ENCODE results near the gene C12orf43.

C12orf43 gene

GRCh38 chr12:120978296-120979219 is 37.7 kb downstream of the C12orf43 start, which contains the start of gene HNF1A:
Gene HNF1A (plus strand): TSS chr12:120978543. CDS start chr12:120978769, 226 bp downstream.
- DNase-seq (ENCODE audit: low spot score) = no peak

GRCh38 chr12:120977531-120978295 is 38.6 kb downstream of the C12orf43 start:
- no peak for DNase-seq (ENCODE audit: low spot score)

- DNase-seq (ENCODE audit: low spot score) = no peak
These were observed 43.3 kb downstream of the C12orf43 start for GRCh38 chr12:120972870-120973543.

GRCh38 chr12:120971299-120972180 is 44.7 kb downstream of the C12orf43 start:
- peak; percentile 57 for DNase-seq (ENCODE audit: low spot score)

- DNase-seq (ENCODE audit: low spot score) = no peak
These were observed 46.0 kb downstream of the C12orf43 start for GRCh38 chr12:120970310-120970709.

GRCh38 chr12:120965534-120966091 is 50.7 kb downstream of the C12orf43 start:
- DNase-seq (ENCODE audit: low spot score) = no peak

GRCh38 chr12:120964298-120964697 is 52.0 kb downstream of the C12orf43 start:
- DNase-seq (ENCODE audit: low spot score) = no peak

- DNase-seq (ENCODE audit: low spot score) = no peak
These were observed 53.7 kb downstream of the C12orf43 start for GRCh38 chr12:120962532-120963020.

- no peak for DNase-seq (ENCODE audit: low spot score)
These were observed 54.4 kb downstream of the C12orf43 start for GRCh38 chr12:120961604-120962531.

GRCh38 chr12:120960657-120961056 is 55.6 kb downstream of the C12orf43 start:
- DNase-seq (ENCODE audit: low spot score) = no peak

- no peak for DNase-seq (ENCODE audit: low spot score)
These were observed 57.0 kb downstream of the C12orf43 start for GRCh38 chr12:120959111-120959878.

- no peak for DNase-seq (ENCODE audit: low spot score)
These were observed 59.5 kb downstream of the C12orf43 start for GRCh38 chr12:120956579-120957300.

- no peak for DNase-seq (ENCODE audit: low spot score)
These were observed 61.1 kb downstream of the C12orf43 start for GRCh38 chr12:120955232-120955631.

GRCh38 chr12:120950807-120951206 is 65.5 kb downstream of the C12orf43 start:
- DNase-seq (ENCODE audit: low spot score) = no peak

Data from hematopoietic multipotent progenitor cell treated with erythropoietin and hydrocortisone succinate and interleukin-3 and kit ligand, for 15 days (in vitro differentiated cells).